C4-2B (cell line): ENCODE results near the gene QRICH2.

ENCODE experiments used
- ZFX ChIP-seq: fragments of 450-650 bp; IDR thresholded peaks from 2 replicates; pipeline ENCODE4 v1.6.1; 2017
- TF ChIP-seq, protein P1 (sequence below): fragments of 450-650 bp; conservative IDR thresholded peaks from 2 replicates; pipeline ENCODE4 v1.5.1; 2017; ENCODE audit warnings: mild to moderate bottlenecking

DNA sequence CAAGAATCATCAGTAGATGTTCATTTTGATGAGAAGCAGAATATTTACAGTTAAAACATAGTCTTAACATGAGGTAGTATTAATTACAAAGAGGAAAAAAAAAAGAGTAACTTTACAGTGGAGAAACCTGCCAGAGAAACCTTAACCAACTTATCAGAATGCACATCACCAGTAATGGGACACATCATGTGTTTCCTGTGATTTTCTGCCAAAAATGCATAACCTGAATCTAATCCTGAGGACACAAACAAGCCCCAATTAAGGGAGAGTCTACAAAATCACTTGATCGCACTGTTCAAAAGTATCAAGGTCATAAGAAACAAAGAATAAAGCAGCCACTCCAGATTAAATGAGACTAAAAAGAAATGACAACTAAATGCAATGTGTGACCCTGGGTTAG, 18.2 kb upstream of the QRICH2 start:
- TF ChIP-seq, protein P1, sequence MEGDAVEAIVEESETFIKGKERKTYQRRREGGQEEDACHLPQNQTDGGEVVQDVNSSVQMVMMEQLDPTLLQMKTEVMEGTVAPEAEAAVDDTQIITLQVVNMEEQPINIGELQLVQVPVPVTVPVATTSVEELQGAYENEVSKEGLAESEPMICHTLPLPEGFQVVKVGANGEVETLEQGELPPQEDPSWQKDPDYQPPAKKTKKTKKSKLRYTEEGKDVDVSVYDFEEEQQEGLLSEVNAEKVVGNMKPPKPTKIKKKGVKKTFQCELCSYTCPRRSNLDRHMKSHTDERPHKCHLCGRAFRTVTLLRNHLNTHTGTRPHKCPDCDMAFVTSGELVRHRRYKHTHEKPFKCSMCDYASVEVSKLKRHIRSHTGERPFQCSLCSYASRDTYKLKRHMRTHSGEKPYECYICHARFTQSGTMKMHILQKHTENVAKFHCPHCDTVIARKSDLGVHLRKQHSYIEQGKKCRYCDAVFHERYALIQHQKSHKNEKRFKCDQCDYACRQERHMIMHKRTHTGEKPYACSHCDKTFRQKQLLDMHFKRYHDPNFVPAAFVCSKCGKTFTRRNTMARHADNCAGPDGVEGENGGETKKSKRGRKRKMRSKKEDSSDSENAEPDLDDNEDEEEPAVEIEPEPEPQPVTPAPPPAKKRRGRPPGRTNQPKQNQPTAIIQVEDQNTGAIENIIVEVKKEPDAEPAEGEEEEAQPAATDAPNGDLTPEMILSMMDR = no peak
- TF ChIP-seq ZFX = no peak
